ENCODE measurements around the gene FGF8. TPM values are rescaled to one million over a fixed set of nuclear protein-coding genes. Genes with fewer than 3 reads are reported as not detected.

FGF8 gene
- total RNA-seq, 2 donors from 2014 or later, result 13.3 to 46.5 TPM

DNA sequence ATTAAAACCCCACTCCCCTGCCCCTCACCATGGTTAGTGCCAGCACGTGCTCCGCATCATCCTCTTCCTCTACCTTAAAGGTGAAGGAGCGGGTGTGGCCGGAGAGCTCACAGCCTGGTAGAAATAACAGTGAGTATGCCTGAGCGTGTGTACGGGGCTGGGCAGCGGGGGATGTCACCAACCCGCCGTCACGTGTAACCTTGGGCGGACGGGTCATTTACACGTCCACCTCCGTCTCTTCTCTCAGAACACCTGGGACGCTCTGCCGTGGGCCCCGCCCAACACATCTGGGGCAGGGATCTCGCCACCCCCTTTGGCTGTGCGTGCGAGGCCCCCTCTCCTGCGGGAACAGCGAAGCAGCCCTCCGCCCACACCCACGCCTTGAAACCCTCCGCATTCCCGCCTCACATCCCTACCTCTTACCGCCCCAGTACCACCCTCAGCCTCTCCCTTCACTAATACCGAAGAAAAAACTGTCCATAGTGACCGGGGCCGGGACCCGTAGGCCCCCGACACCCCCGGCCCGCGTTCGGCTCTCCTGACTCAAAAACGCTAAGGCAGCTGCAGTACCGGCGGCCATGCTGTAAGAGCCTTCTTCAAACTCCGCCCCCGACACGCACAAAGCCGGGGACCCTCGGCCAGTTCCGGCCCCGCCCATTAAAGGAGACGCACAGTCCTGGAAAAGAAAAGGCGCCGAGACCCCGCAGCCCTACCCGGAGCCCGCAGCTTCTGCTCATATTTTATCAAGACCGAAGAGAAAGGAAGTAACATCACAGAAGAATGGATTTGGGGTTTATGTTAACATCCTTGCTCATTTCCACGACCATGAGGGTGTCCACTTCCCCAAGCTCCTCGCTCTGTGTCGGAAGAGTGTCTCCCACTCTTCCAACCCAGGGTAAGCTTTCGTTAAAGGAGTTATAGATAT, 7.2 kb upstream of the FGF8 start, which contains the start of gene NPM3:
Gene NPM3, minus strand, starts transcription at position 636 of the 925 bp plus-strand sequence. Its CDS starts 56 bp downstream, at position 580.
- no peaks in the 10 kb centered on the region for H3K9me3 ChIP-seq (ENCODE audit: control insufficient read depth, low read length)
- H3K4me1 ChIP-seq (ENCODE audit: control insufficient read depth, insufficient read depth, low read length), result peaks cover 14% of the 10 kb centered on the region
- H3K4me3 ChIP-seq (ENCODE audit: low read length), result peak within 1 kb of the TSS; percentile 90
- H3K4me1 Mint-ChIP-seq, result peaks cover 40% of the 10 kb centered on the region
- H3K27ac ChIP-seq (ENCODE audit: low read depth, low read length), result peak within 1 kb of the TSS; percentile 6
- 0 to 3% methylated on average over 14 to 56 of the region's 57 CpGs for WGBS, 2 experiments (ENCODE audit: insufficient coverage in 1 of 2, insufficient read length in 1 of 2)
- H3K27ac Mint-ChIP-seq, result peak within 1 kb of the TSS; percentile 97
- peak; percentile 96 for DNase-seq
- H3K4me3 Mint-ChIP-seq, result peak within 1 kb of the TSS; percentile 99
- H3K27me3 Mint-ChIP-seq (ENCODE audit: insufficient read depth), result no peaks in the 10 kb centered on the region
- H3K9ac ChIP-seq (ENCODE audit: extremely low read depth, low read length, poor library complexity, severe bottlenecking), result peak within 1 kb of the TSS; percentile 86
- H3K36me3 ChIP-seq (ENCODE audit: control insufficient read depth, insufficient read depth, low read length), result peaks cover 55% of the 10 kb centered on the region
- TF ChIP-seq, protein P1, sequence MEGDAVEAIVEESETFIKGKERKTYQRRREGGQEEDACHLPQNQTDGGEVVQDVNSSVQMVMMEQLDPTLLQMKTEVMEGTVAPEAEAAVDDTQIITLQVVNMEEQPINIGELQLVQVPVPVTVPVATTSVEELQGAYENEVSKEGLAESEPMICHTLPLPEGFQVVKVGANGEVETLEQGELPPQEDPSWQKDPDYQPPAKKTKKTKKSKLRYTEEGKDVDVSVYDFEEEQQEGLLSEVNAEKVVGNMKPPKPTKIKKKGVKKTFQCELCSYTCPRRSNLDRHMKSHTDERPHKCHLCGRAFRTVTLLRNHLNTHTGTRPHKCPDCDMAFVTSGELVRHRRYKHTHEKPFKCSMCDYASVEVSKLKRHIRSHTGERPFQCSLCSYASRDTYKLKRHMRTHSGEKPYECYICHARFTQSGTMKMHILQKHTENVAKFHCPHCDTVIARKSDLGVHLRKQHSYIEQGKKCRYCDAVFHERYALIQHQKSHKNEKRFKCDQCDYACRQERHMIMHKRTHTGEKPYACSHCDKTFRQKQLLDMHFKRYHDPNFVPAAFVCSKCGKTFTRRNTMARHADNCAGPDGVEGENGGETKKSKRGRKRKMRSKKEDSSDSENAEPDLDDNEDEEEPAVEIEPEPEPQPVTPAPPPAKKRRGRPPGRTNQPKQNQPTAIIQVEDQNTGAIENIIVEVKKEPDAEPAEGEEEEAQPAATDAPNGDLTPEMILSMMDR (conservative IDR thresholded peaks at IDR 0.05), result no peak
- H3K9me3 Mint-ChIP-seq, result no peaks in the 10 kb centered on the region
- peaks cover 29% of the 10 kb centered on the region for H3K36me3 Mint-ChIP-seq (ENCODE audit: low read depth)
- H3K27me3 ChIP-seq (ENCODE audit: control insufficient read depth, insufficient read depth, low read length, poor library complexity, severe bottlenecking), result no peaks in the 10 kb centered on the region

DNA sequence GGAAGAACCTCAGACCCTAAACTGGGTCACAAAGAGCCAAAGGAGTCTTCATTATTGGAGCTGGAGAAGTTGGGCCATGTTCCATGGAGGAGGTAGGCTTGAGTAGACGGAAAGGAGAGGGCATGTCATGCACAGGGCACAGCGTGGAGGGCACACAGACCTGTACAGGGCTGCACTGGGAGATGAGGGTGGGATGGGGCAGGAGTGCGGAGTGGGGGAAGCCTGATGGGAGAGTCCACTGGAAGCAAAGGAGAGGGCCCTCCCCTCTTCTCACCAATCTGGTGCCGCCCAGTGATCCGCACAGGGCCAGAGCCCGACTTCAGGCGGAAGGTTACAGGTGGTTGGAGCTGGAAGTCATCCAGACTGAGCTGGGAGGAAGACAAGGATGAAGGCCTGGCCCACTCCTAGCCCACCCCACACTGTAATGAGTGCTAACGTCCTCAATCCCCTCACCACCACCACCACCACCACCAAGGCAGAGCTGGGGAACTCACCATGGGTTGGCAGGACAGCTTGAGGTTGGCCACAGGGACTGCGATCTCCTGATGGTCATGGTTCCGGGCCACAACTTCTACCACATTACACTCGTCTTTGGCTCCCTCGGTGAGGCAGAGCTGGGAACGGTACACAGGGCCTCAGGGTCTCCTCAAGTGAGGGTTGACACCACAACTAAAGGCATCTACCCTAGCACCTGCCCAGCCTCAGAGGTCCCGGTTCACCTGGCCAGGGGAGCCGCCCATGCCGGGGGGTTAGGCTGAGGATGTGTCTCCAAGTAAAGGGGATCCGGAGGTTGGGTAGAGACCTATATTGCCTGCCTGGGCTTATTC, 6.3 kb upstream of the FGF8 start:
- peak overlapping the region; percentile 90 for H3K4me3 ChIP-seq (ENCODE audit: low read length)
- peak; percentile 59 for DNase-seq
- peak overlapping the region; percentile 97 for H3K27ac Mint-ChIP-seq
- H3K36me3 ChIP-seq (ENCODE audit: control insufficient read depth, insufficient read depth, low read length), result peaks cover 52% of the 10 kb centered on the region
- peaks cover 5% of the 10 kb centered on the region for H3K27me3 Mint-ChIP-seq (ENCODE audit: insufficient read depth)
- peaks cover 49% of the 10 kb centered on the region for H3K4me1 Mint-ChIP-seq
- peaks cover 18% of the 10 kb centered on the region for H3K4me1 ChIP-seq (ENCODE audit: control insufficient read depth, insufficient read depth, low read length)
- TF ChIP-seq, protein P1 (conservative IDR thresholded peaks at IDR 0.05), result no peak
- H3K27me3 ChIP-seq (ENCODE audit: control insufficient read depth, insufficient read depth, low read length, poor library complexity, severe bottlenecking), result no peaks in the 10 kb centered on the region
- no peaks in the 10 kb centered on the region for H3K9me3 Mint-ChIP-seq
- peak overlapping the region; percentile 86 for H3K9ac ChIP-seq (ENCODE audit: extremely low read depth, low read length, poor library complexity, severe bottlenecking)
- H3K36me3 Mint-ChIP-seq (ENCODE audit: low read depth), result peaks cover 20% of the 10 kb centered on the region
- H3K9me3 ChIP-seq (ENCODE audit: control insufficient read depth, low read length), result no peaks in the 10 kb centered on the region
- peak overlapping the region; percentile 99 for H3K4me3 Mint-ChIP-seq
- no peak overlapping the region for H3K27ac ChIP-seq (ENCODE audit: low read depth, low read length)
- WGBS, 2 experiments (ENCODE audit: insufficient coverage in 1 of 2, insufficient read length in 1 of 2), result 64 to 87% methylated on average over 3 to 17 of the region's 17 CpGs

DNA sequence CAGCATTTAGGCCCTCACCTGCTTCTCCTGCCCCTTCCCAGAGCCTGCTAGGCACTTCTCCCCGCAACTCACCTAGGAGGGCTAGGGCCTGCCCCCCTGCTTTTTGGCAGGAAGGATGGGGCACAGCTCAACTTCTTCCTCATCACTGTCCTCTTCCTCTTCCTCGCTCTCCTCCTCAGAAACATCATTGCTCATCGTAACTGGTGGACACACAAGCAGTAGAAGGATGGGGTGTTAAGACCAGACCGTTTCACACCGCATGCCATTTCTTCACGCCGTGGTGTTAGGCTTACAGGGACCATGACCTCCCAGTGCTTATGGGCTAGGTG, 5.7 kb upstream of the FGF8 start:
- 82 to 94% methylated on average over 5 to 7 of the region's 7 CpGs for WGBS, 2 experiments (ENCODE audit: insufficient coverage in 1 of 2, insufficient read length in 1 of 2)
- TF ChIP-seq, protein P1 (conservative IDR thresholded peaks at IDR 0.05), result no peak
- Mint-ChIP-seq H3K36me3 (ENCODE audit: low read depth) (peaks cover 17% of the 10 kb centered on the region), H3K4me1 (peaks cover 53% of the 10 kb centered on the region), H3K9me3 (no peaks in the 10 kb centered on the region), H3K4me3 (peak overlapping the region; percentile 99), H3K27me3 (ENCODE audit: insufficient read depth) (peaks cover 7% of the 10 kb centered on the region), H3K27ac (peak overlapping the region; percentile 93)
- Histone ChIP-seq H3K9ac (ENCODE audit: extremely low read depth, low read length, poor library complexity, severe bottlenecking) (no peak overlapping the region), H3K27ac (ENCODE audit: low read depth, low read length) (no peak overlapping the region), H3K27me3 (ENCODE audit: control insufficient read depth, insufficient read depth, low read length, poor library complexity, severe bottlenecking) (no peaks in the 10 kb centered on the region), H3K4me3 (ENCODE audit: low read length) (peak overlapping the region; percentile 90), H3K9me3 (ENCODE audit: control insufficient read depth, low read length) (no peaks in the 10 kb centered on the region), H3K4me1 (ENCODE audit: control insufficient read depth, insufficient read depth, low read length) (peaks cover 18% of the 10 kb centered on the region), H3K36me3 (ENCODE audit: control insufficient read depth, insufficient read depth, low read length) (peaks cover 47% of the 10 kb centered on the region)
- DNase-seq, result no peak
